WTC11 (cell line): ENCODE data around the gene TRAF7.

Source experiments
- E2F5 ChIP-seq: sonication (generic); formaldehyde crosslinking; IDR thresholded peaks from 2 replicates; pipeline ENCODE4 v1.8.1; 2022; ENCODE audit warnings: mild to moderate bottlenecking, moderate library complexity, missing genetic modification reagents
- FOXJ3 ChIP-seq: sonication (generic); formaldehyde crosslinking; IDR thresholded peaks from 2 replicates; pipeline ENCODE4 v1.9.0; 2021; ENCODE audit warnings: missing genetic modification reagents, mild to moderate bottlenecking, borderline replicate concordance
- IRF1 ChIP-seq: sonication (generic); formaldehyde crosslinking; IDR thresholded peaks from 2 replicates; pipeline ENCODE4 v1.8.0; 2023; ENCODE audit warnings: missing genetic modification reagents
- USF2 ChIP-seq: sonication (generic); formaldehyde crosslinking; IDR thresholded peaks from 2 replicates; pipeline ENCODE4 v1.8.1; 2023; ENCODE audit warnings: mild to moderate bottlenecking, missing genetic modification reagents, moderate library complexity
- TF ChIP-seq, protein P1 (sequence below): fragments of 200-600 bp; IDR thresholded peaks from 2 replicates; pipeline ENCODE4 v1.8.0; 2022; ENCODE audit warnings: antibody characterized with exemption

GRCh38 chr16:2191446-2191706 lies 35.8 kb downstream of the TRAF7 start:
- TF ChIP-seq, protein P1, sequence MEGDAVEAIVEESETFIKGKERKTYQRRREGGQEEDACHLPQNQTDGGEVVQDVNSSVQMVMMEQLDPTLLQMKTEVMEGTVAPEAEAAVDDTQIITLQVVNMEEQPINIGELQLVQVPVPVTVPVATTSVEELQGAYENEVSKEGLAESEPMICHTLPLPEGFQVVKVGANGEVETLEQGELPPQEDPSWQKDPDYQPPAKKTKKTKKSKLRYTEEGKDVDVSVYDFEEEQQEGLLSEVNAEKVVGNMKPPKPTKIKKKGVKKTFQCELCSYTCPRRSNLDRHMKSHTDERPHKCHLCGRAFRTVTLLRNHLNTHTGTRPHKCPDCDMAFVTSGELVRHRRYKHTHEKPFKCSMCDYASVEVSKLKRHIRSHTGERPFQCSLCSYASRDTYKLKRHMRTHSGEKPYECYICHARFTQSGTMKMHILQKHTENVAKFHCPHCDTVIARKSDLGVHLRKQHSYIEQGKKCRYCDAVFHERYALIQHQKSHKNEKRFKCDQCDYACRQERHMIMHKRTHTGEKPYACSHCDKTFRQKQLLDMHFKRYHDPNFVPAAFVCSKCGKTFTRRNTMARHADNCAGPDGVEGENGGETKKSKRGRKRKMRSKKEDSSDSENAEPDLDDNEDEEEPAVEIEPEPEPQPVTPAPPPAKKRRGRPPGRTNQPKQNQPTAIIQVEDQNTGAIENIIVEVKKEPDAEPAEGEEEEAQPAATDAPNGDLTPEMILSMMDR, result no peak
- no peak for TF ChIP-seq E2F5 (CRISPR knock-in tag)
- no peak for TF ChIP-seq IRF1 (CRISPR knock-in tag)
- TF ChIP-seq USF2, result no peak
- no peak for TF ChIP-seq FOXJ3
